Uterus (tissue), 4 donors: ENCODE measurements around the gene MRPS24. TPM values are rescaled to one million over a fixed set of nuclear protein-coding genes. Genes with fewer than 3 reads are reported as not detected.

Source experiments
- small RNA-seq: library from RNA; depleted of rRNA; stranded (forward); fragments of <200 nt; gene quantifications from one replicate; pipeline ENCODE3, GENCODE V24; 2016
- total RNA-seq, 4 donors: library from RNA; depleted of rRNA in 3 of 4; stranded (reverse); fragments of >200 nt in 3 of 4; gene quantifications; one replicate each; pipeline versions ENCODE4 v1.1.0 to v1.2.4, GENCODE V29; 2014 to 2023
- donor health status: DM: yes; HTN: yes; CAD: no.

MRPS24 gene
- total RNA-seq, 4 donors from 2014 or later, result 34.2 to 134 (median 91.1) TPM

Small RNAs within 50 kb of the gene (small RNA-seq; reads per million reads assigned to genes)
- gene MRPS24, result not detected

Other genes starting within 250 kb of the MRPS24 start
- gene COA1, start 140.0 kb downstream of the MRPS24 start, total RNA-seq, result 10 to 100 TPM; 30.0 to 83.6 (median 76.6) TPM
- gene BLVRA, start 110.8 kb downstream of the MRPS24 start, total RNA-seq, result 10 to 100 TPM; 20.4 to 93.0 (median 56.5) TPM
- 10 to 100 TPM; 13.1 to 44.8 (median 28.9) TPM for gene URGCP, start 37.1 kb upstream of the MRPS24 start, total RNA-seq
- 10 to 100 TPM in 3 of 4 donors, 1 to 10 TPM in 1; 5.1 to 23.8 (median 16.5) TPM for gene UBE2D4, start 56.9 kb upstream of the MRPS24 start, total RNA-seq
- gene SPDYE1, start 128.4 kb upstream of the MRPS24 start, total RNA-seq, result not detected
- gene DBNL, start 175.2 kb upstream of the MRPS24 start, total RNA-seq, result 100 to 1,000 TPM in 1 of 4 donors, 10 to 100 TPM in 3; 71.5 to 113 (median 91.0) TPM
- 1 to 10 TPM in 1 of 4 donors, under 1 TPM in 1, not detected in 2; 0.76 to 1.4 TPM for gene PGAM2, start 196.1 kb upstream of the MRPS24 start, total RNA-seq
- gene POLM, start 213.0 kb upstream of the MRPS24 start, total RNA-seq, result 10 to 100 TPM; 10.6 to 33.6 (median 23.6) TPM
- gene AEBP1, start 234.8 kb upstream of the MRPS24 start, total RNA-seq, result 100 to 1,000 TPM in 3 of 4 donors, 10 to 100 TPM in 1; 88.9 to 395 (median 303) TPM